Measurements from ENCODE around the gene SLC35F4. TPM values are rescaled to one million over a fixed set of nuclear protein-coding genes. Genes with fewer than 3 reads are reported as not detected.
"Not testable (repeated sequence)": the region's sequence is repeated elsewhere in the genome, so short reads cannot be mapped to it uniquely, and the experiment has no call there.

Gene SLC35F4
- total and polyA plus RNA-seq, 10 donors = not detected

DNA sequence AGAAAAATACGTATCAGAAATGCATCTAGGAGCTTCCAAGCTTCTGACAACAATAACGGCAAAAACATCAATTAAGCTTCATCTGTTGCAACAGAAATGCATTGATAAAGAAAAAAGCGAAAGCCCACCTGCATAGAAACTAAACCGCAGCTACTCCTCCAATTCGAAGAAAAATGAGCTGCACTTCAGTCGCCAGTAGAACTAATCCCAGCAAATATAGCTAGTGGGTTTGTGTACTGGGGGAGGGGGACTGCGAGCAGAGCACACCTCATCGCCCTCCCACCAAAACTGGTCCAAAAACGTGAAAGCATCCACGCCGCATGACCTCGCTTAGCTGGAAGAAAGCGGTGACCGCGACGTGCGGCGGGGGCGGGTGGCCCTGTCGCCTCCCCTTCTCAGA, 1.2 kb downstream of the SLC35F4 start:
- no peak for TF ChIP-seq POLR2A (IDR thresholded peaks at IDR 0.05)
- TF ChIP-seq, protein P1, sequence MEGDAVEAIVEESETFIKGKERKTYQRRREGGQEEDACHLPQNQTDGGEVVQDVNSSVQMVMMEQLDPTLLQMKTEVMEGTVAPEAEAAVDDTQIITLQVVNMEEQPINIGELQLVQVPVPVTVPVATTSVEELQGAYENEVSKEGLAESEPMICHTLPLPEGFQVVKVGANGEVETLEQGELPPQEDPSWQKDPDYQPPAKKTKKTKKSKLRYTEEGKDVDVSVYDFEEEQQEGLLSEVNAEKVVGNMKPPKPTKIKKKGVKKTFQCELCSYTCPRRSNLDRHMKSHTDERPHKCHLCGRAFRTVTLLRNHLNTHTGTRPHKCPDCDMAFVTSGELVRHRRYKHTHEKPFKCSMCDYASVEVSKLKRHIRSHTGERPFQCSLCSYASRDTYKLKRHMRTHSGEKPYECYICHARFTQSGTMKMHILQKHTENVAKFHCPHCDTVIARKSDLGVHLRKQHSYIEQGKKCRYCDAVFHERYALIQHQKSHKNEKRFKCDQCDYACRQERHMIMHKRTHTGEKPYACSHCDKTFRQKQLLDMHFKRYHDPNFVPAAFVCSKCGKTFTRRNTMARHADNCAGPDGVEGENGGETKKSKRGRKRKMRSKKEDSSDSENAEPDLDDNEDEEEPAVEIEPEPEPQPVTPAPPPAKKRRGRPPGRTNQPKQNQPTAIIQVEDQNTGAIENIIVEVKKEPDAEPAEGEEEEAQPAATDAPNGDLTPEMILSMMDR (IDR thresholded peaks at IDR 0.05 in 8 of 11, conservative IDR thresholded peaks at IDR 0.05 in 3 of 11) = no peak
- no peak for TF ChIP-seq POLR2AphosphoS5 (IDR thresholded peaks at IDR 0.05)
- H3K9me3 ChIP-seq = peaks cover 0 to 9% (median 0%) of the 10 kb centered on the region in 8 donors
- no peaks in the 10 kb centered on the region for H3K36me3 ChIP-seq
- H3K4me3 ChIP-seq = peak overlapping the region in 1 of 8 donors; percentile 16
- DNase-seq = no peak
- intact Hi-C loops (cut with DNase I; ENCODE audit: low total_unique reads) = no loop called here
- no peak overlapping the region for H3K27ac ChIP-seq
- H3K4me1 ChIP-seq = peaks cover 0 to 11% (median 2%) of the 10 kb centered on the region in 6 donors
- H3K27me3 ChIP-seq (replicated peaks in 1 of 7) = peaks cover 4 to 56% (median 31%) of the 10 kb centered on the region in 7 donors
- 19 to 31% (median 22%) methylated on average over 15 to 20 of the region's 20 CpGs for WGBS, 5 donors

DNA sequence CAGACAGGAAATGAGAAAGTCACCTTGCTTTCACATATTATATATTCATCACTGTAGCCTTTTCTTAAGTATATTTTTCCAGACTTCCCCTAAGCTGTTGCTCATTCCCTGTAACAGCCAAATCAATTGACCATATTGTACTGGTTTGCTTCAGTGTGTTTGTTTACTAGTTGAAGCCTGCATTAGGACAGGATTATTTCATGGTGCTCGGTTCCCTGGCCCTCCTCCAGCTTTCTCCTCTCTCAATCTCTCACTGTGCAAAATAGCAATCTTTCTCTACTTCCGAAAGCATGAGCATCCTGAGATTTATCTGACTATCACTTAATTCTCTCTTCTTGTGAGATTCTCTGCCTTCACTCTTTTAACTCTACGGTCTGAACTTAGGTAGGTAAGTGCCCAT, 2.4 kb downstream of the SLC35F4 start:
- no peak overlapping the region for H3K27ac ChIP-seq
- H3K27me3 ChIP-seq (replicated peaks in 1 of 7) = peaks cover 4 to 49% (median 31%) of the 10 kb centered on the region in 7 donors
- peaks cover 0 to 11% (median 2%) of the 10 kb centered on the region in 6 donors for H3K4me1 ChIP-seq
- no peak for TF ChIP-seq POLR2AphosphoS5 (IDR thresholded peaks at IDR 0.05)
- no peak for TF ChIP-seq POLR2A (IDR thresholded peaks at IDR 0.05)
- intact Hi-C loops (cut with DNase I; ENCODE audit: low total_unique reads) = no loop called here
- WGBS, 5 donors = 61 to 73% (median 70%) methylated on average over 3 of the region's 3 CpGs
- H3K9me3 ChIP-seq = peaks cover 0 to 9% (median 0%) of the 10 kb centered on the region in 8 donors
- no peak for DNase-seq
- H3K36me3 ChIP-seq = no peaks in the 10 kb centered on the region
- no peak overlapping the region for H3K4me3 ChIP-seq

DNA sequence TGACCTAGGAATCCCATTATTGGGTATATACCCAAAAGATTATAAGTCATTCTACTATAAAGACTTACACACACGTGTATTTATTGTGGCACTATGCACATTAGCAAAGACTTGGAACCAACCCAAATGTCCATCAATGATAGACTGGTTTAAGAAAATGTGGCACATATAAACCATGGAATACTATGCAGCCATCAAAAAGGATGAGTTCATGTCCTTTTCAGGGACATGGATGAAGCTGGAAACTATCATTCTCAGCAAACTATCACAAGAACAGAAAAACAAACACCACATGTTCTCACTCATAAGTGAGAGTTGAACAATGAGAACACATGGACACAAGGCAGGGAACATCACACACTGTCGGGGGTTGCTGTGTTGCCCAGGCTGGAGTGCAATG, 10.2 kb downstream of the SLC35F4 start:
- DNase-seq; H3K4me1 ChIP-seq; H3K27ac ChIP-seq; H3K27me3 ChIP-seq (replicated peaks in 1 of 7); H3K4me3 ChIP-seq; H3K36me3 ChIP-seq; intact Hi-C loops (cut with DNase I; ENCODE audit: low total_unique reads); H3K9me3 ChIP-seq: not testable (repeated sequence)
- WGBS, 5 donors = 89 to 97% (median 93%) methylated on average over 2 of the region's 2 CpGs

DNA sequence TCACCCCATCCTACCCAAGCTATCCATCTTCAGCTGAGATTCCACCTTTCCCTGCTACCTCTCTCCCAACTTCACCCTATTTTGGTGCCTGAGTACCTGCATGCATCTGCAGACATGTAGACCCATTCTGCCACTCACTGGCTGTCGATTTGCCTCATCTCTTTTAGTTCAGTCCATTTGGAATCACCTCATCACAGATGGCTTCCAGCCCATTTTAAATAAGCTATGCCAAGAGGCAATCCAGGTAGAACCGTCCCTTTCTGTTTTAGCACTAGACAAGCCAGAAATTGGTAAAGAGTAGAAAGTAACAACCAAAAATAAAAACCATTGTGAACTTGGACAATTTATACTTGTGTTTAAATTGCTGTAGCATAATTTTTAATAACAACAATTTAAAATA, 11.3 kb downstream of the SLC35F4 start:
- no peak for DNase-seq
- WGBS, 5 donors = 76 to 88% (median 80%) methylated on average over 2 of the region's 2 CpGs
- Histone ChIP-seq H3K27ac (no peak overlapping the region), H3K36me3 (no peaks in the 10 kb centered on the region), H3K9me3 (peaks cover 0 to 9% (median 0%) of the 10 kb centered on the region in 8 donors), H3K4me1 (no peaks in the 10 kb centered on the region), H3K27me3 (replicated peaks in 1 of 7) (no peaks in the 10 kb centered on the region), H3K4me3 (no peak overlapping the region)
- intact Hi-C loops (cut with DNase I; ENCODE audit: low total_unique reads) = no loop called here
- TF ChIP-seq POLR2AphosphoS5 (IDR thresholded peaks at IDR 0.05) (no peak), POLR2A (IDR thresholded peaks at IDR 0.05) (no peak)
- TF ChIP-seq, protein P1 (IDR thresholded peaks at IDR 0.05 in 8 of 11, conservative IDR thresholded peaks at IDR 0.05 in 3 of 11) = no peak

DNA sequence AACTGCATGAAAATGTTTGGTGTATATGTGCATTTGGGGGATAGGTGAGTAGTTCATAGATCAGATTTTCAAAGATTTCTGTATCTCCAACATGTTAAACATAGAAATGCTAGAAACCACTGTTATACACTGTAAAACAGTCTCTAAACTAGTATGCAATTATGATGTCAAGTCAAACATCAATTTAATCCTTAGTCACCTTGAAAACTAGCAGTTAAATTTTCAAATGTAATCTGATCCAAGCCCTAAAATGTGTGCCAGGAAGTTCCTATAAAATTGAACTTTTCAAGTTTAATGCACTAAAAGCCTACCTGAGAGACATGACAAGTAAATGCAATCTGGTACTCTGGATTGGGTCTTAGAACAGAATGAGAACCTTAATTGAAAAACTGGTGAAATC, 14.5 kb downstream of the SLC35F4 start:
- H3K4me1 ChIP-seq = no peaks in the 10 kb centered on the region
- no peak overlapping the region for H3K4me3 ChIP-seq
- H3K27me3 ChIP-seq (replicated peaks in 1 of 7) = no peaks in the 10 kb centered on the region
- intact Hi-C loops (cut with DNase I; ENCODE audit: low total_unique reads) = no loop called here
- H3K27ac ChIP-seq = no peak overlapping the region
- no peaks in the 10 kb centered on the region for H3K36me3 ChIP-seq
- TF ChIP-seq POLR2AphosphoS5 (IDR thresholded peaks at IDR 0.05) = no peak
- TF ChIP-seq, protein P1 (IDR thresholded peaks at IDR 0.05 in 8 of 11, conservative IDR thresholded peaks at IDR 0.05 in 3 of 11) = no peak
- no peak for TF ChIP-seq POLR2A (IDR thresholded peaks at IDR 0.05)
- DNase-seq = no peak
- peaks cover 0 to 9% (median 0%) of the 10 kb centered on the region in 8 donors for H3K9me3 ChIP-seq
